GM13976 (cell line): Measurements from ENCODE around the gene CYBA.

Source experiments
- DNase-seq: peaks from one replicate; pipeline ENCODE4 v3.0.0; 2012; ENCODE audit warnings: low spot score
- in situ Hi-C: fragments of 300-500 bp; cut with MboI; formaldehyde crosslinking; loops from one replicate; pipeline ENCODE4 v1.12.0; 2022; ENCODE audit warnings: low sequenced_read_pairs, mixed read lengths, inconsistent platforms; ENCODE audit not compliant: unreplicated experiment
- TF ChIP-seq, protein P1 (sequence below): IDR thresholded peaks from 2 replicates; pipeline ENCODE4 v1.5.1; 2012; ENCODE audit warnings: borderline replicate concordance, mild to moderate bottlenecking; ENCODE audit not compliant: insufficient read depth; ENCODE audit errors: extremely low read depth, missing control alignments, control extremely low read depth

Gene CYBA

DNA sequence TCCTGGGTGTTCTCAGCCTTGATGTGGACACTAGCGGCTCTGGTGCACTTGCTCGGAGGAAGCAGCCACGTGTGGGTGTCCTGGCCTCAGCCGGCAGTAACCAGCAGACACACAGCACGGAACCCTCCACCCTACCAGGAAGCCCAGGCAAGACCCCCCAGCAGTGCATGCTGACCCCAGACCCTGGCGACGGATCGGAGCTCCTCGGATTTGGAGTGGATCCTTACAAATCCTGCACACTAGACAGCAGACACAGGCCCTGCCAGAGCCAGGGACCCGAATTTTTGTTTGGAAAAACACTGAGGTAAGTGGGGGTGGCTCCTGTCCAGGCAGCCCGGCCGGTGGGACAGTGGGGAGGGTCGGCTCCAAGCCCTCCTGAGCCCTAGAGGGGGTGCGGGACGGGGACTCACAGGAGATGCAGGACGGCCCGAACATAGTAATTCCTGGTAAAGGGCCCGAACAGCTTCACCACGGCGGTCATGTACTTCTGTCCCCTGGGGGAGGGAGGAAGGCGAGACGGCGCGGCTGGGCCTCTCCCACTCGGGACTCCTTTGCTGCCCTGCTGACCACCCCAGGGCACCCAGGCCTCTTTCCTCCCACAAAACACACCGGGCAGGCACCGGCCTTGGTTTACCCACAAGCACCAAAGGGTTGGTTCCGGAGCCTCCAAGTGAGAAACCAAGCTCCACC, 4.4 kb downstream of the CYBA start:
- no peak for DNase-seq
- in situ Hi-C loops, result no loop called here
- TF ChIP-seq, protein P1, sequence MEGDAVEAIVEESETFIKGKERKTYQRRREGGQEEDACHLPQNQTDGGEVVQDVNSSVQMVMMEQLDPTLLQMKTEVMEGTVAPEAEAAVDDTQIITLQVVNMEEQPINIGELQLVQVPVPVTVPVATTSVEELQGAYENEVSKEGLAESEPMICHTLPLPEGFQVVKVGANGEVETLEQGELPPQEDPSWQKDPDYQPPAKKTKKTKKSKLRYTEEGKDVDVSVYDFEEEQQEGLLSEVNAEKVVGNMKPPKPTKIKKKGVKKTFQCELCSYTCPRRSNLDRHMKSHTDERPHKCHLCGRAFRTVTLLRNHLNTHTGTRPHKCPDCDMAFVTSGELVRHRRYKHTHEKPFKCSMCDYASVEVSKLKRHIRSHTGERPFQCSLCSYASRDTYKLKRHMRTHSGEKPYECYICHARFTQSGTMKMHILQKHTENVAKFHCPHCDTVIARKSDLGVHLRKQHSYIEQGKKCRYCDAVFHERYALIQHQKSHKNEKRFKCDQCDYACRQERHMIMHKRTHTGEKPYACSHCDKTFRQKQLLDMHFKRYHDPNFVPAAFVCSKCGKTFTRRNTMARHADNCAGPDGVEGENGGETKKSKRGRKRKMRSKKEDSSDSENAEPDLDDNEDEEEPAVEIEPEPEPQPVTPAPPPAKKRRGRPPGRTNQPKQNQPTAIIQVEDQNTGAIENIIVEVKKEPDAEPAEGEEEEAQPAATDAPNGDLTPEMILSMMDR, result no peak

DNA sequence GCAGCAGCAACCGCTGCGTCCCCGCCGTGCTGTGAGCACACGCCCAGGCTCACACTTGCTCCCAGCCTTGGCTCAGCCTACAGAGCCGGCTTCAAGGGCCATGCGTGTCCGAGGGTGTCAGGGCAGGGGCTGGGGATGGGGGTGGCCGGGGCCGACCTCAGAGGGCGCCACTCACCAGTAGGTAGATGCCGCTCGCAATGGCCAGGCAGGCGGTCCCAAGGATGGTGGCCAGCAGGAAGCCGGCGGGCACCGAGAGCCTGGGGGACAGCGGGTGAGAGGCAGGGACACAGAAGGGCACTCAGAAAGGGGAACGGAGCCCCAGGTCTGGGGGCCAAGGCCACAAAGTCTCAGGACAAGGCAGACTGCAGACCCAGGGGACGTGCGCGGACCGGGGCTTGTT, 4.9 kb downstream of the CYBA start:
- TF ChIP-seq, protein P1, result no peak
- in situ Hi-C loops, result no loop called here

DNA sequence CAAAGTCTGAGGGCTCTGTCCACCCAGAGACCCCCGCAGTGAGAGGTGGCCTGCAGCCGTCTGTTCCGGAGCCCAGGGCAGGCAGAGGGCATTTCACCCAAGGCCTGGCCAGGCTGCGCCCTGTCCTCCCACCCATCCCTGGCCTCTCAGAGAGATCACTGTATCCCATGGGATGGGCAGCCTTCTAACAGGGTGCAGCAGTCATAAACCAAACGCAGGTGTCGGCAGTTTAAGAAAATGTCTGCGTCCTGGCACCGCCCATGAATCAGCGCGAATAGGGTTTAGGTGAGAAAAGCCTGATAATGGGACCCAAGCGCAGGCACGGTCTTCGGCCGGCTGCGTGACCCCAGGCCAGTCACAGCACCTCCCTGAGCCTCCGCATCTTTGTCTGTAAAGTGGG, 5.4 kb downstream of the CYBA start:
- in situ Hi-C loops, result no loop called here
- TF ChIP-seq, protein P1, result no peak
- DNase-seq, result no peak

More for the DNA sequence above, 4.9 kb downstream of the CYBA start:
- DNase-seq, result no peak

DNA sequence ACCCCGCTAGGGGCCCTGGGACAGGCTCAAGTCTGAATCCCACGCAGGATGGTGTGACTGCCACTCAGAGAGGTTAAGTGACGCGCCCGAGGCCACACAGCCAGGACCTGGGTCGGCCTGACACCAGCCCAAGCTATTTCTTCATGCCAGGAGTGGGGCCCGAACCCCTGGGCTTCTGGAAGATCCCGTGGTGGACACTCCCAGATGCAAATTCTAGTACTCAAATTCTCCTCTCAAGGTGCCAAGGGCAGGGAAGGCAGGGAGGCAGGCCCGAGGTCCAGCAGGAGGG, 7.3 kb downstream of the CYBA start:
- no peak for DNase-seq
- in situ Hi-C loops, result no loop called here
- TF ChIP-seq, protein P1, result no peak

DNA sequence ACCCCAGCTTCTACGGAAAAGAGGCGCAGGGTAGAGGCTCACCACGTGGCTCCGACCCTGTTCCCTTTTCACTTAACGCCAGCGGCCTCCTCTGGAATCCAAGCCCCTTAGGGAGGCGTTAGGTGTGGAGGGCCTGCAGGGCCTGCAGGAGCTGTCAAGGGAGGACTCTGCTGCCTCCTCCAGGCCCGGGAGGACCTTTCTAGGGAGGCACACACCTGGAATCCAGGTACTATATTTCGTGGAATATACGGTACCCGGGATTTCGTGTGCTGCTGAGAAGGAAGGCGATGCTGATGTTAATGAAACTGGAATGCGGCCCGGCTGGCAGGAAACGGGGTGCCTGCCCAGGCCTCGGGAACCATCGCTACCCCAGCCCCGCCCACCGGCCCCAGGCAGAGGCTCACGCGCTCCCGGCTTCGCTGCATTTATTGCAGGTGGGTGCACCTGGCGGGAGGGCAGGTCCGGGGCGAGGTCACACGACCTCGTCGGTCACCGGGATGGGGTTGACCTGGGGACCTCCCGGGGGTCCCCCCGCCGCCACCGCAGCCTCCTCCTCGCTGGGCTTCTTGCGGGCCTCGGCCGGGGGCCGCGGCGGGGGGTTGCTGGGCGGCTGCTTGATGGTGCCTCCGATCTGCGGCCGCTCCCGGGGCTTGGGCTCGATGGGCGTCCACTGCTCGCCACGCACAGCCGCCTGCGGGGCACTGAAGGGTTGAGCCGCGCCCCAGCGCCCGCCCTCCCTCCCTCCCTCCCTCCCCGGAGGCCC, 7.8 kb downstream of the CYBA start:
- DNase-seq, result no peak
- in situ Hi-C loops, result no loop called here
- TF ChIP-seq, protein P1, result no peak

DNA sequence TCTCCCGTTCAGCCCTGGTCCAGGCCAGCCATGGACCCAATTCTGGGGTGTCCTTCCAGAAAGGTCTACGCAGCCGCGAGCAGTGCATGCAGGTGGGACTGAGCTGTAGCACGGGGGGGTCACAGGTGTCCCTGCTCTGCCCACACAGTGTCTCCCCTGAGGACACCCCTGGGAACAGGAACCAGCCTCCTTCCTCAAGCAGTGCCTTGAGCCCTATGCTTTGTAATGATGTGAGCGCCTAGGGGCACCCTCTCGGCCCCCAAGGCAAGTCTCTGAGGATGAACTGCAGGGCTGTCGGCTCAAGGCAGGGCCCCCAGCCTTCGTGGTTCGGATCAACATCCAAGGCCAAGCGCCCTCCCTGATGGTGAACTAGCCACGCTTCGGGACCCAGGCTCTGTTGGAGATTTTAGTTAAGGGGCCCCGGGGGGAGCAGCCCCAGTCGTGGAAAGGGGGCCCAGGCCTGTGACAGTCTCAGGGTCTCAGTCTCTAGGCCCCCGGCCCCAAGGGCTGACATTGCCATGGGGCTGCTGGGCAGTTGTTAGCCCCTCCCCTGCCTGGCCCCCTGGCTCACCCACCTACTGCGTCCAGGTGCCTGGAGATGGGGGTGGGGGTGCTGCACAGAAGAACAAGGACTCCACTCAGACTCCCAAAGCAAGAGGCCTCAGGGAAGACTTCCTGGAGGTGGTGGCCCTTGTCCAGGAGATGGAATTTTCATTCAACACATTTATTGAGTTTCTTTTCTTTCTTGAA, 10.2 kb downstream of the CYBA start:
- DNase-seq, result no peak
- TF ChIP-seq, protein P1, result no peak
- in situ Hi-C loops, result no loop called here
